HepG2 (cell line): Measurements from ENCODE around the gene JOSD2. TPM values are rescaled to one million over a fixed set of nuclear protein-coding genes. Genes with fewer than 3 reads are reported as not detected.

Experiments
- ATAC-seq: fragments of 200-7000 bp; cut with Tn5 transposase; 3 replicates; pipeline ENCODE4 v1.9.1; 2020; ENCODE audit warnings: mild to moderate bottlenecking, moderate library complexity
- BruUV-seq: library from RNA; stranded (reverse); fragments of 400-500 nt; replicated peaks from 2 replicates; lab custom pipeline; 2021; lab: Mats Ljungman, UMichigan
- CTCF ChIA-PET: fragments of 300-600 bp; formaldehyde crosslinking; extraction: SDS; loops from one replicate; lab custom pipeline; 2021; ENCODE audit warnings: low total read pairs, inconsistent platforms, low intra/inter-chr PET ratio; lab: Yijun Ruan, JAX
- POLR2A ChIA-PET: fragments of 350-600 bp; sonication (Branson Sonifier 250); formaldehyde crosslinking; loops from one replicate; lab custom pipeline; 2020; ENCODE audit warnings: antibody characterized with exemption, inconsistent platforms; lab: Yijun Ruan, JAX
- DNase-seq: peaks from one replicate; pipeline ENCODE4 v3.0.0-alpha.2; 2015; ENCODE audit warnings: low spot score
- FAIRE-seq: peaks from 3 replicates; lab custom pipeline; 2011; peaks lifted over from hg19 to GRCh38; lab: Jason Lieb, UNC
- H2AFZ ChIP-seq: one replicate; pipeline ENCODE4 v1.6.1; 2011; ENCODE audit warnings: low read length, inconsistent platforms
- H3K27ac ChIP-seq: fragments of 300-600 bp; 3 replicates; pipeline ENCODE4 v1.8.0; 2011; ENCODE audit warnings: mixed run types, mild to moderate bottlenecking, mixed read lengths, low read length, inconsistent platforms; ENCODE audit not compliant: insufficient read depth; ENCODE audit errors: extremely low read length
- H3K27me3 ChIP-seq, 2 experiments: fragments of 200-600 bp in 1 of 2; 2 replicates in 1 of 2; 3 replicates in 1 of 2; pipeline versions ENCODE4 v1.6.0 to v1.8.0; 2011; ENCODE audit warnings: low read length in 2 of 2, mild to moderate bottlenecking in 2 of 2, moderate library complexity in 2 of 2, inconsistent platforms in 1 of 2; ENCODE audit not compliant: insufficient read depth in 2 of 2, control insufficient read depth in 1 of 2
- H3K36me3 ChIP-seq, 2 experiments: fragments of 200-600 bp in 1 of 2; replicated peaks in 1 of 2; 2 replicates in 1 of 2; 3 replicates in 1 of 2; pipeline versions ENCODE4 v1.5.1 to v1.8.0; 2011; ENCODE audit warnings: low read length in 2 of 2, inconsistent platforms in 1 of 2; ENCODE audit not compliant: insufficient read depth in 2 of 2, control insufficient read depth in 1 of 2
- H3K4me1 ChIP-seq: 2 replicates; pipeline ENCODE4 v1.5.1; 2012; ENCODE audit warnings: low read length, inconsistent platforms; ENCODE audit not compliant: insufficient read depth
- H3K4me2 ChIP-seq: 2 replicates; pipeline ENCODE4 v1.6.0; 2011; ENCODE audit warnings: low read depth, low read length, inconsistent platforms
- H3K4me3 ChIP-seq, 3 experiments: fragments of 200-600 bp in 1 of 3; sonication (generic), shearing (Covaris generic) in 1 of 3; replicated peaks in 1 of 3; 2 replicates each; pipeline ENCODE4 v1.5.1; 2011 to 2016; ENCODE audit warnings: low read length in 3 of 3, inconsistent platforms in 2 of 3, low read depth in 2 of 3, mild to moderate bottlenecking in 2 of 3, control low read depth in 1 of 3, mixed read lengths in 1 of 3; ENCODE audit not compliant: insufficient read depth in 1 of 3
- H3K79me2 ChIP-seq: one replicate; pipeline ENCODE4 v1.6.1; 2011; ENCODE audit warnings: low read length, inconsistent platforms; ENCODE audit not compliant: insufficient read depth
- H3K9ac ChIP-seq: 2 replicates; pipeline ENCODE4 v1.6.0; 2011; ENCODE audit warnings: mild to moderate bottlenecking, low read depth, low read length, inconsistent platforms; ENCODE audit not compliant: insufficient read depth
- H3K9me3 ChIP-seq: 2 replicates; pipeline ENCODE4 v1.5.1; 2012; ENCODE audit warnings: mild to moderate bottlenecking, low read length
- H4K20me1 ChIP-seq: 2 replicates; pipeline ENCODE4 v1.6.0; 2011; ENCODE audit warnings: inconsistent platforms, mild to moderate bottlenecking, low read length, moderate library complexity; ENCODE audit not compliant: insufficient read depth
- KDM6A ChIP-seq: IDR thresholded peaks from 2 replicates; pipeline ENCODE4 v1.6.1; 2016; ENCODE audit warnings: low read depth
- NRL ChIP-seq: sonication (generic); formaldehyde crosslinking; IDR thresholded peaks from 2 replicates; pipeline ENCODE4 v1.5.0; 2020; ENCODE audit warnings: missing genetic modification reagents, mild to moderate bottlenecking, moderate library complexity, borderline replicate concordance
- SNAPC5 ChIP-seq: sonication (generic); formaldehyde crosslinking; IDR thresholded peaks from 2 replicates; pipeline ENCODE4 v1.8.1; 2023; ENCODE audit warnings: mild to moderate bottlenecking, missing genetic modification reagents, borderline replicate concordance
- ZKSCAN5 ChIP-seq: sonication (generic); formaldehyde crosslinking; IDR thresholded peaks from 2 replicates; pipeline ENCODE4 v1.5.1; 2020; ENCODE audit warnings: mild to moderate bottlenecking, missing genetic modification reagents
- ZNF282 ChIP-seq: fragments of 450-650 bp; IDR thresholded peaks from 2 replicates; pipeline ENCODE4 v1.6.1; 2018; ENCODE audit not compliant: partially characterized antibody
- ZNF574 ChIP-seq: sonication (generic); formaldehyde crosslinking; IDR thresholded peaks from 2 replicates; pipeline ENCODE4 v1.4.0; 2020; ENCODE audit warnings: missing genetic modification reagents
- WGBS: methylation state at CpG from one replicate; pipeline ENCODE4 v1.1.6; 2017; ENCODE audit warnings: low lambda C conversion rate; 5-methylcytosine and 5-hydroxymethylcytosine counted together
- in situ Hi-C: cut with HindIII; loops from 2 replicates; pipeline ENCODE4 v1.10.0; 2017; ENCODE audit warnings: low pct_unique_long_range_greater_than_20kb; ENCODE audit not compliant: extremely low pct_ligation_motif_present
- intact Hi-C: fragments of 100-400 bp; cut with micrococcal nuclease; formaldehyde crosslinking; loops from one replicate; pipeline ENCODE4 v1.10.0; 2022; ENCODE audit not compliant: unreplicated experiment
- polyA plus RNA-seq, 8 experiments: library from polyadenylated mRNA; depleted of rRNA in 3 of 8; stranded (reverse) in 7 of 8; unstranded in 1 of 8; fragments of >200 nt; fragmentation: Illumina TruSeq in 4 of 8; extraction: Trizol in 4 of 8; gene quantifications; 2 replicates each; pipeline versions ENCODE4 v1.2.1 to v1.2.3, GENCODE V29; 2011 to 2016; ENCODE audit warnings: low read depth in 4 of 8, missing spikeins in 1 of 8, mixed read lengths in 1 of 8; ENCODE audit not compliant: insufficient read depth in 1 of 8
- total RNA-seq, 5 experiments: library from RNA; depleted of rRNA; stranded (reverse); fragments of >200 nt; fragmentation: Illumina TruSeq; extraction: Trizol; gene quantifications; 2 replicates each; pipeline ENCODE4 v1.2.3, GENCODE V29; 2016; ENCODE audit warnings: low read depth in 1 of 5

The JOSD2 gene
- total and polyA plus RNA-seq, 2 of the 13 experiments (the other 11 are each of a cell fraction or from before 2014, with no cell fraction given), result 2.0 to 4.1 TPM

GRCh38 chr19:50482916-50483315 is 28.1 kb downstream of the JOSD2 start:
- no peak for ATAC-seq
- no peaks in the 10 kb centered on the region for H3K79me2 ChIP-seq
- H3K27ac ChIP-seq, result no peak overlapping the region
- H3K9me3 ChIP-seq, result peaks cover 15% of the 10 kb centered on the region
- H3K9ac ChIP-seq, result no peak overlapping the region
- CTCF ChIA-PET, result no interaction called here
- intact Hi-C loops, result no loop called here
- TF ChIP-seq KDM6A (CRISPR knock-in tag), result no peak
- no peak for TF ChIP-seq ZNF282
- TF ChIP-seq ZKSCAN5, result no peak
- no peak for TF ChIP-seq SNAPC5 (CRISPR knock-in tag)
- no peaks in the 10 kb centered on the region for H4K20me1 ChIP-seq
- no peak overlapping the region for H2AFZ ChIP-seq
- H3K27me3 ChIP-seq, result peaks cover 6 to 14% of the 10 kb centered on the region in 2 experiments; a peak in 3 of 5 replicates
- H3K4me1 ChIP-seq, result no peaks in the 10 kb centered on the region
- in situ Hi-C loops, result no loop called here
- H3K4me2 ChIP-seq, result no peak overlapping the region
- no peak for DNase-seq
- no peaks in the 10 kb centered on the region for H3K36me3 ChIP-seq
- no peak for FAIRE-seq
- POLR2A ChIA-PET, result no interaction called here
- WGBS, result 20% methylated on average over 9 of the region's 10 CpGs
- no TSS peak for BruUV-seq
- no peak overlapping the region for H3K4me3 ChIP-seq

GRCh38 chr19:50482271-50482855 is 28.6 kb downstream of the JOSD2 start:
- H3K9ac ChIP-seq, result no peak overlapping the region
- ATAC-seq (no peak), DNase-seq (no peak), FAIRE-seq (no peak)
- POLR2A ChIA-PET, result no interaction called here
- in situ Hi-C loops (no loop called here), intact Hi-C loops (no loop called here)
- H3K9me3 ChIP-seq, result peaks cover 15% of the 10 kb centered on the region
- no peak overlapping the region for H3K4me3 ChIP-seq
- CTCF ChIA-PET, result no interaction called here
- peaks cover 6 to 14% of the 10 kb centered on the region in 2 experiments; a peak in 3 of 5 replicates for H3K27me3 ChIP-seq
- 21% methylated on average over 10 of the region's 16 CpGs for WGBS
- H3K36me3 ChIP-seq, result no peaks in the 10 kb centered on the region
- no peak overlapping the region for H3K27ac ChIP-seq
- TF ChIP-seq NRL (CRISPR knock-in tag) (no peak), ZNF574 (no peak)
- no TSS peak for BruUV-seq
- no peak overlapping the region for H3K4me2 ChIP-seq
- H3K79me2 ChIP-seq, result no peaks in the 10 kb centered on the region
- no peaks in the 10 kb centered on the region for H3K4me1 ChIP-seq
- H2AFZ ChIP-seq, result no peak overlapping the region
- no peaks in the 10 kb centered on the region for H4K20me1 ChIP-seq
